Left renal cortex interstitium (tissue), 4 donors: ENCODE data around the gene RAB14. TPM values are rescaled to one million over a fixed set of nuclear protein-coding genes. Genes with fewer than 3 reads are reported as not detected.
"Not testable (repeated sequence)": the region's sequence is repeated elsewhere in the genome, so short reads cannot be mapped to it uniquely, and the experiment has no call there.

Experiments used
- DNase-seq, 4 donors: peaks; one replicate each; pipeline ENCODE4 v3.0.0-alpha.2; 2013; ENCODE audit warnings: low read depth in 4 of 4, low spot score in 2 of 4, missing footprints in 1 of 4
- polyA plus RNA-seq, 4 donors: library from polyadenylated mRNA; unstranded; fragments of 120-200 nt; gene quantifications; one replicate each; pipeline ENCODE4 v1.2.1, GENCODE V29; 2013; ENCODE audit not compliant: insufficient read length in 4 of 4

The RAB14 gene
- polyA plus RNA-seq, 4 donors = 88.4 to 111 (median 102) TPM

- DNase-seq = no peak
These were observed 8.6 kb downstream of the RAB14 start for GRCh38 chr9:121192959-121193640.

DNA sequence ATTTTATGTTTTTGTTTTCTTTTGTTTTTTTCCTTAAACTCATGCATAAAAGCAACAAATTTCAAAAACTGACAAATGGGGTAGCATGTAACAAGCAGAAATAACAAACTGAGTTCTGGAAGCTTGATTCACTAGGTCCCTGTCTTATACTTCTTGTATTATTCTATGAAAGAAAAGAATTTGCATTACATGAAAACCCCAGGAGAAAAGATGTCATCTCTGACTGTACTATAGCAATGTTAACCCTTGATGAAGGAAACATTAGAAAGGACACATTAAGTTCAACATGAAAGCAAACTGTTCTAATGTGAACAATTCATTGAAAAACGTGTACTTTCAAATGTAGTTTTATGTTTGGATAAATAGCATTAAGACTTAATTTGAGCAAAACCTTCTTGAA lies 9.2 kb downstream of the RAB14 start:
- no peak for DNase-seq

DNA sequence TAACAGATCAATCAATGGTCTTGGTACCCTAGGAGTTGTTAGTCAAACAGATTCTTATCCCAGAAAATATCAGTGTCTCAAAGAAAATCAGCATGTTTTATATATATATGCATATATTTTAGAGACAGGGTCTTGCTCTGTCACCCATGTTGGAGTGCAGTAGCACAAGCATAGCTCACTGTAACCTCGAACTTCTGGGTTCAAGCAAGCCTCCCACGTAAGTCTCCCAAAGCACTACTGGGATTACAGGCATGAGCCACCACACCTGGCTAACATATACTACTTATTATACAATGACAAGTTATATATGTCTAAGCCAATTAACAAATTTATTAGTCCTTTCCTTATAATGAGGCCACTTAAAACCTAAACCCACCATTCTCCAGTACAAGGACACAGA lies 10.4 kb downstream of the RAB14 start:
- DNase-seq = no peak

GRCh38 chr9:121189660-121190059 lies 12.0 kb downstream of the RAB14 start:
- DNase-seq = no peak

- no peak for DNase-seq
These were observed 12.7 kb downstream of the RAB14 start for GRCh38 chr9:121189006-121189405.

GRCh38 chr9:121187636-121188305 lies 13.9 kb downstream of the RAB14 start:
- DNase-seq = no peak

DNA sequence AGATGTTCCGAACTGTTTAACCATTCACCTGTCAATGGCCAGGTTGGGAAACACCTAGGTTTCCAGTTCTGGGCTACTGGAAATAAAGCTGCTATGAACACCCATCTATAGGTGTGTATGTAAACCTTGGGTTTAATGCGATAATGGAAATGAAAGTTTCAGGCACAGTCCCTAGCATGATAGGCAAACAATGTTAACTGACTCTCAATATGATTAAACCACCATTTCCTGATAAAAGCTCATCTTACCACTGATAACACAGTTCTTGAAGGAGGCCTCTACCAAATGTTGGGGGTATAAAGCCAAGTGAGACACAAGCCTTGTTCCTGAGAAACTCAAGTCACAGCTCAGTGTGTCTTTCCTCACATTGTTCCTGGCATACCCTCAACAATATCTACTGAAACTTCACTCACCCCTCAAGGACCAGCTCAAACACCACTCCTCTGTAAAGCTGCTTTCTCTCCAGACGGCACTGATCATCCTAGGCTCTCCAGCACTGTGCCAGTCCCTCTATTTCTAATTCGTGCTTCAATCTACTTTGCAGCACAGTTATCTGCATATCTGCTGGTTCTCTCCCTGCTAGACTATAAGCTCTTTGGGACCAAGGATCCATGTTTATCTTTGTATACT lies 15.8 kb downstream of the RAB14 start:
- DNase-seq = no peak

DNA sequence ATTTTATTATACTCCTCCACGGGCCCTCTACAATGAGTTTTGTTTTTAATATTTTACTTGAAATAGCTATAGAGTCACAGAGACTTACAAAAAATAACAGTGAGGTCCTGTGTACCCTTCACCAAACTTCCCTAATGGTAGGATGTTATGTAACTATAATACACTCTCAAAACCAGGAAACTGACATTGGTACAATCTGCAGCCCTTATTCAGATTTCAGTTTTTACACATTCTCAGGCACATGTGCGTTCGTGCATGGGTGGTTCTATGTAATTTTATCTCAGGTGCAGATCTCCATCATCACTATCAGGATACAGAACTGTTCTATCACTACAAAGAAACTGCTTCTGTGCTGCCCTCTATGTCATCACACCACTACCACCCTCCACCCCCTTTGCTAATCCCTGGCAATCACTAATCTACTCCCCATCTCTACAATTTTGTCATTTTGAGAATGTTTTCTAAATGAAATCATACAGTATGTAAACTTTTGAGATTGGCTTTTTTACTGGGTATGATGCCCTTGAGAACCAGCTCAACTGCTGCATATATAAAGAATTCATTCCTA lies 16.4 kb downstream of the RAB14 start:
- DNase-seq = no peak

GRCh38 chr9:121184463-121184862 lies 17.2 kb downstream of the RAB14 start:
- no peak for DNase-seq

GRCh38 chr9:121183666-121184423 lies 17.8 kb downstream of the RAB14 start:
- no peak for DNase-seq

DNA sequence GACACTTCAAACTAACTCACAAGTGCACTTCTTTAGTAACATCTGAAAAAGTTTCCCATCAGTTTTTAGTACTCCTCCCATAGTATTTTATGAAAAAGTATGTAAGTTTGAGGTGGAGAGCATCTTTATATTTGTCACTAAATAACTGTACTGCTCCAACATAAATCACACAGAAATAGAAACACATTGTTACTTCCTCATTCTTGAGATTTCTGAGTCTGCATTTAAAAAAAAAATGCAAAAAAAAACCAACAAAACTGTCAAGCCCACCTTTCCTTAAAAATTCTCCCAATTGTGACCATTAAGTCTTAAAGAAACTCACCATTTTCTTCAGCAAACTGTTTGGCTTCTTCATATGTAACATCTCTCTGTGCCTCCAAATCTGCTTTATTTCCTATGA lies 18.7 kb downstream of the RAB14 start:
- no peak for DNase-seq

DNA sequence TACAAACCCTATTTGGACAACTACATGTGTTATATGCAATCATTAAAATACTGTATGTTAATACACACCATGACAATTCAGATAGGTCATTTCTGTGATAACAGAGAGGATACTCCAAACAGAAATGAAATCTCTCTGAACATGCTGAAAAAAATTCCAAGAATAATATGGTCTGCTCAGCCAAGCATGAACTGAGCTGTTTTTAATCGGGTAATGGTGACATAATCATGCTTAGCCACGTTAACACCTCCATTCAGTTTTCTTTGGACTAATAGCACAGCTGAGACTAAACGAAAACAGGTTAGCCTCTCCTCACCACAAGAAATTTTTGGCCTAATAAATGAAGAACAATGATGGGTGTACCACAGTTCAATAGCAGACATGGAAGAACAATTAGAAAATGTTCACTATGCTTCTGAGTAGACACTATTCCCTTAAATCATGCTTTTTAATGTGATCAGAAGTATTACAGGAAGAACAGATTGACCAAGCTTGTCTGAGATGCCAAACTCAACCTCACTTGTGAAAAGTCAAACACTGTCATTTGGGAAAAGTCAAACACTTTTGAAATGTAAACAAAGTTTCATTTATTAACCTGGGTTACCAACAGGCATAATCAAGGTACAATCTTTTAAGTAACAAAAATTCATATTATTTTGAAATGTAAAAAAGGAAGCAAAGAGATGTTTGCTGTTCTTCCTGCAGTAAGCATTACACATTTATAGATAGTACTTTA lies 19.4 kb downstream of the RAB14 start:
- no peak for DNase-seq

GRCh38 chr9:121179930-121180681 lies 21.6 kb downstream of the RAB14 start:
- DNase-seq = no peak

DNA sequence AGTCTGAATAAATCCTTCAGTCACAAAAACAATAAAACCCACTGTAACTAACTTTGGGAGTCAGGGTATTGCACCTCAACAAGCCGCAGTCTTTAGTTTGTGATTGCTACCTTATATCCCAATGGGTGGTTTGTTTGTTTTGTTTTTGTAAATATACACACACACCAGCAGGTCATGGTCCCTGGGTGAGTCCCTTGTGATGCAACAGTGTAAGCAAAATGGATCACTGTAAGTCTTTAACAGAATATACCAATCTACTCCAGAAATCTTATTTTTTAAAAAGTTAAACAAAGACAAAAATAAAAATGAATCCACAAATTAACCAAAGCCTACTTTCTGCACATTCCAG lies 22.3 kb downstream of the RAB14 start:
- DNase-seq = not testable (repeated sequence)

DNA sequence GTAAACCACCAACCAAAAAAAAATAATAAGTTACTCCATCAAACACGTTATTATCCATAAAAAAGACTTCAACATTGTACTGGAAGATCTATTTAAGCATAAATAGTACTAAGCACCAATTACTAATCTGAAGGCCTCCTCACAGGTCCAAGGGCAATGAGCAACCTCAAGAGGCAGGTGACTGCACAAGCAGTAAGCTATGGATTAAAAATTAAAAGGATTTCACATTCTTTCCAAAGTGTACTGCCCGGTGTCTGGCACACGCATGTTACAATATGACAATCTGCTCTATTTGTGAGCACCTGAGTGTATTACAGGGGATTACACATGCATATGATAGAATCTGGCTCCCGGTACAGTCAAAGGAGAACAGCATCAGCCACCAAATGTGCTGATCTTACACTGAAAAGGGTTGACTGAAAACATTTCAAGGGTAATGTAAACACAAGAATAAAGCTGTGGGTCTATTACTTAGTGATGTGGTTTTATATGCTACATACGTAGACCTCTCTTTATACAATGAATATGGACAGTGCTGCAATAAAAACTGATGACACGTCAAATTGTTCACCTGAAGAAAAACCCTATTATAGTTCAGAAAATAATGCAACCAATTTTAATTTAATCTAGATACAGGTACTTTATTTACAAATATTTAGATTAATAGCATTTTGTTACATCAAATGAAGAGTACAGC lies 22.8 kb downstream of the RAB14 start:
- no peak for DNase-seq

GRCh38 chr9:121173501-121173900 lies 28.2 kb downstream of the RAB14 start:
- DNase-seq = no peak

- no peak for DNase-seq
These were observed 28.8 kb downstream of the RAB14 start for GRCh38 chr9:121172726-121173487.

- no peak for DNase-seq
These were observed 30.4 kb downstream of the RAB14 start for GRCh38 chr9:121171236-121171635.
